ENCODE results near the gene ABLIM3. TPM values are rescaled to one million over a fixed set of nuclear protein-coding genes. Genes with fewer than 3 reads are reported as not detected.

The ABLIM3 gene
- total RNA-seq, 2 donors from 2014 or later: 0.41 to 0.61 TPM

DNA sequence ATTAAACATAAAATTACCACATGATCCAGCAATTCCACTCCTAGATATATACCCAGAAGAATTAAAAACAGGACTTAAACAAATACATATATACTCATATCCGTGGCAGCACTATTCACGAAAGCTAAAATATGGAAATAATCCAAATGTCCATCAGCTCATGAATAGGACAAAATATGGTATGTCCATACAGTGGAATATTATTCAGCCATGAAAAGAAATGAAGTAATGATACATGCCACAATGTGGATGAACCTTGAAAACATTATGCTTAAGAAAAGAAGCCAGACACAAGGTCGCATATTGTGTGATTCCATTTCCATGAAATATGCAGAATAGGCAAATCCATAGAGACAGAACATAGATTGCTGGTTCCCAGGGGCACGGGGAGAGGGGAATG is 105.6 kb downstream of the ABLIM3 start:
- Mint-ChIP-seq H3K36me3 (ENCODE audit: low read depth) (no peaks in the 10 kb centered on the region), H3K4me3 (no peak overlapping the region), H3K27me3 (peaks cover 4% of the 10 kb centered on the region), H3K4me1 (no peaks in the 10 kb centered on the region), H3K27ac (no peak overlapping the region), H3K9me3 (no peaks in the 10 kb centered on the region)
- ATAC-seq (replicated peaks): no peak

DNA sequence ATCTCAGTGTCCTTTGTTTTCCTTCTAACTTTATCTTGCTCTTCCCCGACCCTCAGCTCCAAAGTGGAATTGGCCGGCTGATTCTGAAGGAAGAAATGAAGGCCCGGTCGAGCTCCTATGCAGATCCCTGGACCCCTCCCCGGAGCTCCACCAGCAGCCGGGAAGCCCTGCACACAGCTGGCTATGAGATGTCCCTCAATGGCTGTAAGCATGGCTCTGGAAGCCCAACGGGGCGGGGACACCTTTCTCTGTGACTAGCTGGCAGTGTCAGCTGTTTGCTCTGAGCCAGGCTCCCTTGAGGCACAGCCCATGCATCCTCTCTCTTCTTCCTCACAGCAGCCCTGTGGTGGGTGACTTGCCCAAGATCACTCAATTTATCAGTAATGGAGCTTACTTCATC is 106.4 kb downstream of the ABLIM3 start:
- no peaks in the 10 kb centered on the region for H3K4me1 Mint-ChIP-seq
- no peaks in the 10 kb centered on the region for H3K9me3 Mint-ChIP-seq
- no peak overlapping the region for H3K27ac Mint-ChIP-seq
- no peak overlapping the region for H3K4me3 Mint-ChIP-seq
- H3K27me3 Mint-ChIP-seq: peaks cover 4% of the 10 kb centered on the region
- H3K36me3 Mint-ChIP-seq (ENCODE audit: low read depth): no peaks in the 10 kb centered on the region
- ATAC-seq (replicated peaks): no peak

DNA sequence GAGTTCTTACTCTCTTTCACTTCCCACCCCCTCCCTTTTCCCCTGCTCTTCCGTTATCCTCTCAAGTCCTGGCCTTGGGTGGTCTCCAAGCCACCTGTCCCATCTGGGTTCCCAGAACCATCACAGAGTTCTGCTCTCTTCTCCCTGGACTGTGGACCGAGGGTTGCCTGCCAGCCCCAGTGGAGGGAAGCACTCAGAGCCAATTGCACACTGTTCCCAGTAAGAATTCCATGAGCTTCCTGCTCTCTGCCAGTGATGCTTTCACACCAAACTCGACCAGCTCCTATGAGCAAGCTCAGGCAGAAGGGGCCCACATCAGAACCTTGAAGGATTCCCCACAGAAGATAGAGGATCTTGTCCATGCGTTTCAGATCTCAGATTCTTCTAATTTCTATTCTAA is 110.3 kb downstream of the ABLIM3 start:
- Mint-ChIP-seq H3K27me3 (peaks cover 8% of the 10 kb centered on the region), H3K4me3 (no peak overlapping the region), H3K27ac (no peak overlapping the region), H3K9me3 (no peaks in the 10 kb centered on the region), H3K36me3 (ENCODE audit: low read depth) (no peaks in the 10 kb centered on the region), H3K4me1 (no peaks in the 10 kb centered on the region)
- no peak for ATAC-seq (replicated peaks)

DNA sequence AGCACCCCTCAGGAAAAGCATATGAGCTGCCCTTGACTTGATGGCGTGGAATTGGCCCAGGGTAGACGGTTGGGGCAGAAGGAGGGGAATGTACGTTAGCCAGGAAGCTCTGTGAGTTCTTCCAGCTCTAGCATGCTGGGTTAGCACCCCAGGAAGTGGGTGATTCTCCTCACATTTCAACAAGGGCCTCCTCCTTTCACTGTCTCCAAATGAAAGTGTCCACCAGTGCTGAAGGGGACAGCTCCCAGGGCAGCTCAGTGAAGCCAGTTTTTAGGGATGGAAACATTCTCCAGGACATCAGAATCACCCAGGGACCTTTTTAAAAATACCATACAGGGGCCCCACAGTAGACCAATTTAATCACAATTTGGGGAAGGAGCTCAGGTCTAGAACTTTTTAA is 113.2 kb downstream of the ABLIM3 start:
- H3K4me1 Mint-ChIP-seq: no peaks in the 10 kb centered on the region
- no peak overlapping the region for H3K27ac Mint-ChIP-seq
- peaks cover 7% of the 10 kb centered on the region for H3K27me3 Mint-ChIP-seq
- no peak for ATAC-seq (replicated peaks)
- H3K36me3 Mint-ChIP-seq (ENCODE audit: low read depth): no peaks in the 10 kb centered on the region
- H3K4me3 Mint-ChIP-seq: no peak overlapping the region
- no peaks in the 10 kb centered on the region for H3K9me3 Mint-ChIP-seq

DNA sequence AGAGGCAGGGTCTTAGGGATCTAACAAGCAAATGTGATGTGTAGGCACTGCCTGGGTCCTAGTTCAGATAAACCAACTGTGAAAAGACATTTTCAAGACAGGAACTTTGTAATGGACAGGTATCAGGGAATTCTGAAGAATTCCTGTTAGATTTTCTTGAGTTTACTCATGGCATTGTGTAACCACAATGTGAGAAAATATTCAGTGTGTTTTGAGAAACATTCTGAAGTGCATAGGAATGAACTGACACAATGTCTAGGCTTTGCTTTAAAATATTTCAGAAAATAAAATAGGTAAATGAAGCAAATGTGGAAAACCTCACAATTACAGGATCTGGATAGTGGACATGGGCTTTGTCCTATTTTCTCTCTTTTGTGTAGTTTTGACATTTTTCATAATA is 115.2 kb downstream of the ABLIM3 start:
- Mint-ChIP-seq H3K27me3 (peaks cover 16% of the 10 kb centered on the region), H3K9me3 (no peaks in the 10 kb centered on the region), H3K27ac (no peak overlapping the region), H3K36me3 (ENCODE audit: low read depth) (no peaks in the 10 kb centered on the region), H3K4me1 (no peaks in the 10 kb centered on the region), H3K4me3 (no peak overlapping the region)
- no peak for ATAC-seq (replicated peaks)

DNA sequence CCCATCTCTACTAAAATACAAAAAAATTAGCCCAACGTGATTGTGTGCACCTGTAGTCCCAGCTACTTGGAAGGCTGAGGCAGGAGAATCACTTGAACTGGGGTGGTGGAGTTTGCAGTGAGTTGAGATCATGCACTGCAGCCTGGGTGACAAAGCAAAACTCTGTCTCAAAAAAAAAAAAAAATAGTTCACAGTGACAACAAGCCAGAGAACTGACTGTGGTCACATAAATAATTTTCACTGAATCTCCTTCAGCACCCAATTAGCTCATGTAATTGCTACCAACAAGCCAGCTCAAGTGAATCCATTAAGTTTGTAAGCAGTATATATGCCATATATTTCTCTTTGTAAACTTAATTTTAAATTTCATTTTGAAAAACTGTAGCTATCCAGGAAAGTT is 115.8 kb downstream of the ABLIM3 start:
- no peaks in the 10 kb centered on the region for H3K9me3 Mint-ChIP-seq
- no peak overlapping the region for H3K4me3 Mint-ChIP-seq
- H3K4me1 Mint-ChIP-seq: no peaks in the 10 kb centered on the region
- H3K36me3 Mint-ChIP-seq (ENCODE audit: low read depth): no peaks in the 10 kb centered on the region
- no peak for ATAC-seq (replicated peaks)
- no peak overlapping the region for H3K27ac Mint-ChIP-seq
- peaks cover 16% of the 10 kb centered on the region for H3K27me3 Mint-ChIP-seq

DNA sequence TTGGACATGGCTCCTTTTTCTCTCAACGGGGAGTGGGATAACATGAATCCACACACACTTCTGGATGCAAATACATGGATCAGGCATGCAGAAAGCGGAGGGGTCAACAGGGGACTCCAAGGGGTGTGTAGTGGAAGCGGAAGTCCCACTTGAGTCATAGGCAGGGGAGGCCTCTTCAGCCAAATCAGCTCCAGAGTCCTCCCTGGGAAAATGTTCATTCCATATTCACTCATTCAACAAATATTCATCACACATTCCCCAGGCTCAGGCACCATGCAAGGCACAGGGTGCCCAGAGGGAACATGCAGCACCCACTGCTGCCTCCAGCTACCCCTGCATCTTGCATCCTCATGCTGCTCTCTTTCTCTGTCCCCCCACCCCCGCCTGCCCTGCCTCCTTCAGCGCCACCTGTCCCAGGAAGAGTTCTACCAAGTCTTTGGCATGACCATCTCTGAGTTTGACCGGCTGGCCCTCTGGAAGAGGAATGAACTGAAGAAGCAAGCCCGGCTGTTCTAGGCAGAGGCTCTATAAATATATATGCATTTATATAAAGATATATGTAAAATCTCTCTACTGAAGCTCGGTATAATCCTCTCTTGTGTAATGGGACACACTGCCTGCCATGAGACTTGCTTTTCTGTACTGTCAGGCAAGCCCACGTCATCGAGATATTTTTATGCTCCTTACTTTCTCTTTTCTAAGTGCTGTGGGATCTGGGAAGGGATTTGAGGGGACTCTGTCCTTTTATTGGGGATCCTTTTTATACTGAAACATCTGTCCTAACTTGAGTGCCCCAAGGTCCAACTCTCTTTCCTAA is 116.8 kb downstream of the ABLIM3 start:
- ATAC-seq (replicated peaks): no peak
- Mint-ChIP-seq H3K36me3 (ENCODE audit: low read depth) (no peaks in the 10 kb centered on the region), H3K4me1 (no peaks in the 10 kb centered on the region), H3K4me3 (no peak overlapping the region), H3K27ac (no peak overlapping the region), H3K27me3 (peaks cover 22% of the 10 kb centered on the region), H3K9me3 (no peaks in the 10 kb centered on the region)

DNA sequence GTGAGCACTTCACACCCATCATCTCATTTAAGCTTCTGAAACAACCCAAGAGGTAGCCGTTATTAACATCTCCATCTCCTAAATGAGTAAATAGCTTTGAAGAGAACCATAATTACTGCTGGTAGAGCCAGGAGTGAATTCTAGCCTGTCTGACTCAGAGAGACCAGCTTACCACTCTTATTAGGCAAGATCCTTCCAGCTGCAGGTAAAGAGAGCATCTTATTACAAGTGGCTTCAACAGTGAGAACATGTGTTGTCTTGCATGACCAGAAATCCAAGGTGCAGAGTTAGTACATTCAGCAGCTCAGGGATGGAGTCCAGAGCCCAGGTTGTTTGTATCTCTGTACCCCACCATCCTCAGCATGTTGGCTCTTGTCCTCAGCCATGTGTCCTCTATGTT is 119.5 kb downstream of the ABLIM3 start:
- Mint-ChIP-seq H3K27me3 (peaks cover 25% of the 10 kb centered on the region), H3K27ac (no peak overlapping the region), H3K4me3 (no peak overlapping the region), H3K4me1 (no peaks in the 10 kb centered on the region), H3K9me3 (no peaks in the 10 kb centered on the region), H3K36me3 (ENCODE audit: low read depth) (no peaks in the 10 kb centered on the region)
- no peak for ATAC-seq (replicated peaks)

DNA sequence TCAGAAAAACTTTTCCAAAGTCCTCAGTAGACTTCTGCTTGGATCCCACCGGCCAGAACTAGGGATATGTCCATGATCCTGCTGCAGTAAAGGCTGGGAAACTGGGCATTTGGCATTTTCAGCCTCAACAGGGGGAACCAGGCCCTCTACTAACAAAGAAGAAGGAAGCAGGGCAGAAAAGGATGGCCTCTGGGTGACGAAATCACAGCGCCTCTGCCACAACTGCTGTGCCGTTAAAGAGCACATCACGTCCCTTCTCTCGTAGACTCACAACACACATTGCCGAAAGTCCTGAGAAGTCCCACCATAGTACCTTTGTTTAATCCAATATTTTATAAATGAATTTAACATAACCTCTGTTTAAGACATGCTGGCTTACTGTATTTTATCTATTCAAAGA is 120.0 kb downstream of the ABLIM3 start:
- H3K36me3 Mint-ChIP-seq (ENCODE audit: low read depth): no peaks in the 10 kb centered on the region
- no peaks in the 10 kb centered on the region for H3K4me1 Mint-ChIP-seq
- no peak overlapping the region for H3K4me3 Mint-ChIP-seq
- H3K9me3 Mint-ChIP-seq: no peaks in the 10 kb centered on the region
- peaks cover 25% of the 10 kb centered on the region for H3K27me3 Mint-ChIP-seq
- ATAC-seq (replicated peaks): no peak
- H3K27ac Mint-ChIP-seq: no peak overlapping the region

DNA sequence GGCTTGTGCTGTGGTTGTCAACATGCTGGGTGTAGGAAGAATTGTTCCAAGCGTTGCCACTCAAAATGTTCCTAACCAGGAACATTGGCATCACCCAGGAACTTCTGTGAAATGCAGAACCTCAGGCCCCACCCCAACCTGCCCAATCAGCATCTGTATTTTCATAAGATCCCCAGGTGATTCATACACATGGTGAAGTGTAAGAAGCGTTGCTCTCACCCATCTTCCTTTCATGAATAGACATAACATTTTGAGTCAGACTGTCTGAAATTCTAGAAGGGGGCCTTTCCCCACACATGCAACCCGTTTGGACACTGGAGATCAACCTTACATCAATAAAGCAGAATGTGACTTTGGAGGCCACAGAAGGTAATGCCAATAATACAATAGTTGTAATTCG is 121.0 kb downstream of the ABLIM3 start:
- Mint-ChIP-seq H3K9me3 (no peaks in the 10 kb centered on the region), H3K36me3 (ENCODE audit: low read depth) (no peaks in the 10 kb centered on the region), H3K27ac (no peak overlapping the region), H3K4me3 (no peak overlapping the region), H3K4me1 (no peaks in the 10 kb centered on the region), H3K27me3 (peaks cover 25% of the 10 kb centered on the region)
- ATAC-seq (replicated peaks): peak; percentile 53

DNA sequence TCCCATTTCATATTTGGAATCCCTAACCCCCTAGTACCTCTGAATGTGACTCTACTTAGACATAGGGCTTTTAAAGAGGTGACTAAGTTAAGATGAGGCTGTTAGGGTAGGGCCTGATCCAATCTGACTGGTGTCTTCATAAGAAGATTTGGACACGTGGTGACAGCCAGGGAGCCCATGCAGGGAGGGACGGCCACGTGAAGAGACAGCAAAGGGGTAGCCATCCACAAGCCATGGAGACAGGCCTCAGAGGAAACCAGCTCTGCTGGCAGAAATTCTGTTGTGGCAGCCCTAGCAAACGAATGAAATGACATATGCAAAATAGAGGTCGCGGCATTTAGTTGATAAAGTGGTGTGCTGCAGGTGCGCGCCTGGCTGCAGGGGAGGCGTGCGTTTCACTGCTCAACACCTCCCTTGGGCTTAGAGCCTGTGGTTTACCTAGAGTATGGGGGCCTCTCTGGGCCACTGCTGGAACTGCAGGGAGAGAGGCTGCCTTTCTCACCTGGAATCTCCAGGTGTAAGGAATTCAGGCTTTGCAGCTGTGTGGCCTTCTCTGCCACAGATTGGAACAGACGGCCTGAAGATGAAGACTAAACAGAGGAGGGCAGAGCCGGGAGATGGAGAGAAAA is 123.3 kb downstream of the ABLIM3 start:
- H3K27me3 Mint-ChIP-seq: peaks cover 25% of the 10 kb centered on the region
- no peaks in the 10 kb centered on the region for H3K4me1 Mint-ChIP-seq
- no peaks in the 10 kb centered on the region for H3K36me3 Mint-ChIP-seq (ENCODE audit: low read depth)
- no peaks in the 10 kb centered on the region for H3K9me3 Mint-ChIP-seq
- H3K27ac Mint-ChIP-seq: no peak overlapping the region
- no peak overlapping the region for H3K4me3 Mint-ChIP-seq
- peak; percentile 72 for ATAC-seq (replicated peaks)

DNA sequence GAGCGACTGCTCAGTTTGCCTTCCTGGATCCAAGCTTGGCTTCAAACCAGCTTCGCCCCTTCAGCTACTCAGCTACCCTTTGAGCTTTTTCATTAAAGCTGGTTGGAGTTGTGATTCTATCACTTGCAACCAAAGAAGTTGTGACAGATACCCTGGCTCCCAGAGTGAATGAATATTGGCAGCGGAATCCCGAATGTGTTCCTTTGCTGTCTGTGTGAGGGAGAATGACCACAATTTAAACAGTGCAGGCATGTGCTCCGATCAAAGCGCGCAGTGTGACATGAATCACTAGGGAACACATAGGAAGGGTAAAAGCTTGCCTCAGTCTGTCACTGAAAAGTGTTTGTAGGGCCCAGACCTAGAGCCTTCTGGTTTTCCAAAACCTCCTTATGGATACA is 123.8 kb downstream of the ABLIM3 start:
- no peaks in the 10 kb centered on the region for H3K36me3 Mint-ChIP-seq (ENCODE audit: low read depth)
- peaks cover 22% of the 10 kb centered on the region for H3K27me3 Mint-ChIP-seq
- no peak overlapping the region for H3K27ac Mint-ChIP-seq
- H3K9me3 Mint-ChIP-seq: no peaks in the 10 kb centered on the region
- H3K4me3 Mint-ChIP-seq: no peak overlapping the region
- ATAC-seq (replicated peaks): no peak
- H3K4me1 Mint-ChIP-seq: no peaks in the 10 kb centered on the region

DNA sequence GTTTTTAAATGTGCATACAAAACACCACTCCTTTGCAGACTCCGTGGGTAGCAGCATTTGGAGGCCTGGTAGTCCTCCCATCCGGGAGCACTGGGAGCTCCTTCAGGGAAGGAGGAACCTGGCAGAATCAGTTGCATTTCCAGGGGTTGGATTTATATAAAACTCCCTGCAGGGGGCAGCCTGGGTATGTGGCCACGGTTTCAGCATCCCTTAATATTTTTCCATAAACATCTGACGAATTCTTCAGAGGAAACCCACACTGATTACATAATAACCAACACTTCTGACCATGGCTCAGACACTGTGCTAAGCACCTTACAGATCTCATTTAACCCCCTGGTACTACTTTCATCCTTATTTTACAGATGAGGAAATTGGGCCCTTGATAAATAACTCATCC is 124.3 kb downstream of the ABLIM3 start:
- ATAC-seq (replicated peaks): no peak
- Mint-ChIP-seq H3K36me3 (ENCODE audit: low read depth) (no peaks in the 10 kb centered on the region), H3K27me3 (peaks cover 20% of the 10 kb centered on the region), H3K4me3 (no peak overlapping the region), H3K4me1 (no peaks in the 10 kb centered on the region), H3K27ac (no peak overlapping the region), H3K9me3 (no peaks in the 10 kb centered on the region)

DNA sequence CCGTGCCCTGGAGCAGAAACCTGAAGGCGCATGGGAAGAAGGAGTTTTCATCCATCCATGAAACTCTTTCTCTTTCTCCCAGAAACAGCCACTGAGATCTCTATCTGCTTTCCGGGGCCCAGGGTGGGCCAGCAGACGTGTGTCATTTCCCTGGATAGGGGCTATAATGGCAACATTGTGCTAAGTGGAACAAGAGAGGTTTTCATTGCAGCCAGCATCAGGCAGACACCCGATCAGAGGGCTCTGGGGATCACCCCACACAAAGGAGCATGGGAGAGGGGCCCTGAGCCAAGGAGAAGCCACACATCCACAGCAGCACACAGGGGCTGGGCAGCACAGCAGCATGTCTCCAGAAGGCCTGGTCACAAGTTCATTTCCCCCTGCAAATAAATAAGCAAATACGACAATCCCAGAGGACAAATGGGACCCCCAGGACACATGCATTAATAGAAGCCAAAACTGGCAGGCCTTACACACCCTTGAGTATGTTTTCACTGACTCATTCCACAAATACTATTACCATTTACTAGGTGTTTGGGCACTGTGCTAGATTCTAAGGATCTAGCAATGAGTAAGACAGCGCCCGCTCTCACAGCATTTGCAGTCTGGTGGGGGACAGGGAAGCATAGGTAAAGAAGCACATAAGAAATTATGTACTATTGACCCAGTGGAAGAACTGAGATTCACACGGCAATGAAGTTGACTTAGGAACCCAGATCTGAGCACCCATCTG is 126.1 kb downstream of the ABLIM3 start:
- H3K36me3 Mint-ChIP-seq (ENCODE audit: low read depth): no peaks in the 10 kb centered on the region
- no peak for ATAC-seq (replicated peaks)
- peaks cover 26% of the 10 kb centered on the region for H3K27me3 Mint-ChIP-seq
- H3K4me3 Mint-ChIP-seq: no peak overlapping the region
- H3K27ac Mint-ChIP-seq: no peak overlapping the region
- no peaks in the 10 kb centered on the region for H3K4me1 Mint-ChIP-seq
- no peaks in the 10 kb centered on the region for H3K9me3 Mint-ChIP-seq
